ENCODE results near the gene DESI1. TPM values are rescaled to one million over a fixed set of nuclear protein-coding genes. Genes with fewer than 3 reads are reported as not detected.

The DESI1 gene
- total RNA-seq, 1 experiment from 2014 or later, result 40.8 TPM

GRCh38 chr22:41647771-41648170, 26.9 kb upstream of the DESI1 start (continued):
- TF ChIP-seq, protein P1, sequence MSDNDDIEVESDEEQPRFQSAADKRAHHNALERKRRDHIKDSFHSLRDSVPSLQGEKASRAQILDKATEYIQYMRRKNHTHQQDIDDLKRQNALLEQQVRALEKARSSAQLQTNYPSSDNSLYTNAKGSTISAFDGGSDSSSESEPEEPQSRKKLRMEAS (IDR thresholded peaks at IDR 0.05), result no peak
- TF ChIP-seq ZNF274 (IDR thresholded peaks at IDR 0.05; ENCODE audit: low read depth, low read length), result no peak
- TF ChIP-seq EGR1 (IDR thresholded peaks at IDR 0.05; ENCODE audit: low read depth), result no peak
- no peak for TF ChIP-seq ZFX (IDR thresholded peaks at IDR 0.05)

GRCh38 chr22:41642331-41643110, 21.7 kb upstream of the DESI1 start:
- Histone ChIP-seq H3K27me3 (ENCODE audit: insufficient read depth, low read length) (no peaks in the 10 kb centered on the region), H3K9me2 (ENCODE audit: insufficient read depth) (no peaks in the 10 kb centered on the region), H3K9ac (ENCODE audit: low read length) (no peak overlapping the region), H3K4me3 (replicated peaks in 1 of 2; ENCODE audit: low read depth in 1 of 2, low read length in 2 of 2) (no peak overlapping the region), H3K79me2 (ENCODE audit: insufficient read depth, low read length) (peaks cover 92% of the 10 kb centered on the region), H3K36me3 (ENCODE audit: control insufficient read depth in 1 of 2, insufficient read depth in 2 of 2, low read length in 2 of 2) (peaks cover 62 to 68% of the 10 kb centered on the region in 2 experiments), H3K4me1 (ENCODE audit: control insufficient read depth in 1 of 2, insufficient read depth in 2 of 2, low read length in 2 of 2) (no peaks in the 10 kb centered on the region), H2AFZ (ENCODE audit: low read depth, low read length, poor library complexity, severe bottlenecking) (no peak overlapping the region), H3K27ac (ENCODE audit: low read depth, low read length) (no peak overlapping the region), H3K4me2 (ENCODE audit: low read length) (no peak overlapping the region), H3K9me3 (ENCODE audit: control insufficient read depth in 1 of 2, insufficient read depth in 1 of 2, low read depth in 1 of 2, low read length in 2 of 2) (no peaks in the 10 kb centered on the region), H4K20me1 (ENCODE audit: insufficient read depth) (peaks cover 3% of the 10 kb centered on the region; the same call in 1 of the 2 replicates)
- no peak for ATAC-seq
- TF ChIP-seq JUND (IDR thresholded peaks at IDR 0.05) (no peak), SRF (IDR thresholded peaks at IDR 0.05; ENCODE audit: low read depth) (no peak), YY1 (IDR thresholded peaks at IDR 0.05; ENCODE audit: extremely low read depth, insufficient replicate concordance, low read depth, low read length) (no peak), EGR1 (IDR thresholded peaks at IDR 0.05; ENCODE audit: low read depth) (no peak), FOSL1 (IDR thresholded peaks at IDR 0.05; ENCODE audit: low read depth) (no peak), EZH2phosphoT487 (IDR thresholded peaks at IDR 0.05; ENCODE audit: borderline replicate concordance) (no peak), ZNF274 (IDR thresholded peaks at IDR 0.05; ENCODE audit: low read depth, low read length) (no peak), ZFX (IDR thresholded peaks at IDR 0.05) (no peak), EZH2 (IDR thresholded peaks at IDR 0.05) (no peak), SP1 (IDR thresholded peaks at IDR 0.05; ENCODE audit: low read depth) (no peak), CEBPB (IDR thresholded peaks at IDR 0.05; ENCODE audit: low read depth) (no peak)
- TF ChIP-seq, protein P1 (IDR thresholded peaks at IDR 0.05), result no peak
- TF ChIP-seq, protein P2, sequence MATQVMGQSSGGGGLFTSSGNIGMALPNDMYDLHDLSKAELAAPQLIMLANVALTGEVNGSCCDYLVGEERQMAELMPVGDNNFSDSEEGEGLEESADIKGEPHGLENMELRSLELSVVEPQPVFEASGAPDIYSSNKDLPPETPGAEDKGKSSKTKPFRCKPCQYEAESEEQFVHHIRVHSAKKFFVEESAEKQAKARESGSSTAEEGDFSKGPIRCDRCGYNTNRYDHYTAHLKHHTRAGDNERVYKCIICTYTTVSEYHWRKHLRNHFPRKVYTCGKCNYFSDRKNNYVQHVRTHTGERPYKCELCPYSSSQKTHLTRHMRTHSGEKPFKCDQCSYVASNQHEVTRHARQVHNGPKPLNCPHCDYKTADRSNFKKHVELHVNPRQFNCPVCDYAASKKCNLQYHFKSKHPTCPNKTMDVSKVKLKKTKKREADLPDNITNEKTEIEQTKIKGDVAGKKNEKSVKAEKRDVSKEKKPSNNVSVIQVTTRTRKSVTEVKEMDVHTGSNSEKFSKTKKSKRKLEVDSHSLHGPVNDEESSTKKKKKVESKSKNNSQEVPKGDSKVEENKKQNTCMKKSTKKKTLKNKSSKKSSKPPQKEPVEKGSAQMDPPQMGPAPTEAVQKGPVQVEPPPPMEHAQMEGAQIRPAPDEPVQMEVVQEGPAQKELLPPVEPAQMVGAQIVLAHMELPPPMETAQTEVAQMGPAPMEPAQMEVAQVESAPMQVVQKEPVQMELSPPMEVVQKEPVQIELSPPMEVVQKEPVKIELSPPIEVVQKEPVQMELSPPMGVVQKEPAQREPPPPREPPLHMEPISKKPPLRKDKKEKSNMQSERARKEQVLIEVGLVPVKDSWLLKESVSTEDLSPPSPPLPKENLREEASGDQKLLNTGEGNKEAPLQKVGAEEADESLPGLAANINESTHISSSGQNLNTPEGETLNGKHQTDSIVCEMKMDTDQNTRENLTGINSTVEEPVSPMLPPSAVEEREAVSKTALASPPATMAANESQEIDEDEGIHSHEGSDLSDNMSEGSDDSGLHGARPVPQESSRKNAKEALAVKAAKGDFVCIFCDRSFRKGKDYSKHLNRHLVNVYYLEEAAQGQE (IDR thresholded peaks at IDR 0.05; ENCODE audit: low read depth), result no peak
- TF ChIP-seq, protein P3, sequence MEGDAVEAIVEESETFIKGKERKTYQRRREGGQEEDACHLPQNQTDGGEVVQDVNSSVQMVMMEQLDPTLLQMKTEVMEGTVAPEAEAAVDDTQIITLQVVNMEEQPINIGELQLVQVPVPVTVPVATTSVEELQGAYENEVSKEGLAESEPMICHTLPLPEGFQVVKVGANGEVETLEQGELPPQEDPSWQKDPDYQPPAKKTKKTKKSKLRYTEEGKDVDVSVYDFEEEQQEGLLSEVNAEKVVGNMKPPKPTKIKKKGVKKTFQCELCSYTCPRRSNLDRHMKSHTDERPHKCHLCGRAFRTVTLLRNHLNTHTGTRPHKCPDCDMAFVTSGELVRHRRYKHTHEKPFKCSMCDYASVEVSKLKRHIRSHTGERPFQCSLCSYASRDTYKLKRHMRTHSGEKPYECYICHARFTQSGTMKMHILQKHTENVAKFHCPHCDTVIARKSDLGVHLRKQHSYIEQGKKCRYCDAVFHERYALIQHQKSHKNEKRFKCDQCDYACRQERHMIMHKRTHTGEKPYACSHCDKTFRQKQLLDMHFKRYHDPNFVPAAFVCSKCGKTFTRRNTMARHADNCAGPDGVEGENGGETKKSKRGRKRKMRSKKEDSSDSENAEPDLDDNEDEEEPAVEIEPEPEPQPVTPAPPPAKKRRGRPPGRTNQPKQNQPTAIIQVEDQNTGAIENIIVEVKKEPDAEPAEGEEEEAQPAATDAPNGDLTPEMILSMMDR (IDR thresholded peaks at IDR 0.05 in 2 of 3, conservative IDR thresholded peaks at IDR 0.05 in 1 of 3; ENCODE audit: borderline replicate concordance in 1 of 3, insufficient read depth in 1 of 3, low read depth in 2 of 3, low read length in 2 of 3), result no peak
- CTCF ChIA-PET, result no interaction called here
- BruUV-seq (replicated peaks), result TSS peak; percentile 26
- RAD21 ChIA-PET (ENCODE audit: low non-redundant PET in 1 of 2, low total read pairs in 2 of 2, uncharacterized antibody in 2 of 2, unreplicated experiment in 2 of 2), result no interaction called here
- intact Hi-C loops (cut with micrococcal nuclease), result no loop called here
- DNase-seq (ENCODE audit: low read depth, low spot score), result no peak
- POLR2A ChIA-PET, result no interaction called here

All from HCT116 (cell line).